Measurements from ENCODE around the gene TSPAN18. TPM values are rescaled to one million over a fixed set of nuclear protein-coding genes. Genes with fewer than 3 reads are reported as not detected.

The TSPAN18 gene
- total and polyA plus RNA-seq, 2 of the 8 experiments (the other 6 are each of a cell fraction or from before 2014, with no cell fraction given), result 5.2 to 10.2 TPM

- Histone ChIP-seq H3K9me3 (ENCODE audit: insufficient read depth in 2 of 2, low read depth in 1 of 2, low read length in 1 of 2) (no peaks in the 10 kb centered on the region), H3K27me3 (replicated peaks in 1 of 4; ENCODE audit: control insufficient read depth in 3 of 4, extremely low read depth in 1 of 4, insufficient read depth in 3 of 4, low read length in 3 of 4) (no peaks in the 10 kb centered on the region), H3K27ac (ENCODE audit: low read depth, low read length) (no peak overlapping the region), H3K4me1 (replicated peaks in 1 of 4; ENCODE audit: control insufficient read depth in 3 of 4, insufficient read depth in 4 of 4, low read length in 3 of 4) (peaks cover 0 to 14% (median 7%) of the 10 kb centered on the region in 4 experiments; a peak in 6 of 7 replicates), H2BK120ac (replicated peaks; ENCODE audit: low read depth, low read length) (no peak overlapping the region), H3K4me2 (ENCODE audit: insufficient read depth in 1 of 2, low read depth in 2 of 2, low read length in 2 of 2) (no peak overlapping the region), H4K20me1 (replicated peaks in 1 of 2; ENCODE audit: control insufficient read depth in 1 of 2, insufficient read depth in 2 of 2, low read length in 2 of 2) (peaks cover 0 to 5% of the 10 kb centered on the region in 2 experiments), H3K23ac (ENCODE audit: insufficient read length) (no peak overlapping the region), H3K4ac (replicated peaks; ENCODE audit: insufficient read length, low read depth, low read length) (no peak overlapping the region), H2BK12ac (ENCODE audit: low read depth, low read length) (no peak overlapping the region), H2AFZ (ENCODE audit: low read length) (no peak overlapping the region), H3K56ac (replicated peaks; ENCODE audit: insufficient read length, low read depth, low read length) (no peak overlapping the region), H2BK5ac (ENCODE audit: low read depth, low read length) (no peak overlapping the region), H3K23me2 (ENCODE audit: low read depth, low read length) (peaks cover 6% of the 10 kb centered on the region), H4K91ac (replicated peaks; ENCODE audit: insufficient read length, low read length) (peak overlapping the region; percentile 16), H3K36me3 (ENCODE audit: control insufficient read depth in 2 of 4, insufficient read depth in 4 of 4, low read length in 3 of 4) (no peaks in the 10 kb centered on the region), H4K8ac (ENCODE audit: extremely low read depth, insufficient read depth, low read length) (peak overlapping the region; percentile 18), H3K9ac (replicated peaks in 1 of 4; ENCODE audit: extremely low read depth in 1 of 4, low read depth in 3 of 4, low read length in 3 of 4) (no peak overlapping the region), H2BK20ac (ENCODE audit: low read length) (peak overlapping the region; percentile 40; the same call in 1 of the 2 replicates), H3K4me3 (ENCODE audit: extremely low read depth in 1 of 4, insufficient read depth in 2 of 4, low read depth in 3 of 4, low read length in 4 of 4) (no peak overlapping the region), H3K79me1 (ENCODE audit: low read depth, low read length) (no peaks in the 10 kb centered on the region), H3K79me2 (ENCODE audit: control insufficient read depth in 1 of 2, insufficient read depth in 2 of 2, low read length in 2 of 2) (no peaks in the 10 kb centered on the region), H3K18ac (ENCODE audit: extremely low read depth, low read length) (no peak overlapping the region), H4K5ac (ENCODE audit: insufficient read length, low read depth, low read length) (no peak overlapping the region), H3K14ac (ENCODE audit: insufficient read length) (no peak overlapping the region), H2AK5ac (ENCODE audit: low read depth, low read length) (0 out of 2 replicates have a peak overlapping the region, but pooled peaks have one; percentile 54), H2BK15ac (ENCODE audit: low read length) (0 out of 2 replicates have a peak overlapping the region, but pooled peaks have one; percentile 0)
- DNase-seq (ENCODE audit: low read depth in 1 of 2, low spot score in 2 of 2) (no peak), FAIRE-seq (no peak)
- ChIA-PET CTCF (ENCODE audit: partially characterized antibody) (interaction anchor here (0.6 to 38.2 kb wide), 7 partner anchors 11 to 239 kb away, joined by 3 to 731 read pairs (median 6); no protein-coding TSS in a partner anchor), POLR2A (ENCODE audit: partially characterized antibody) (interaction anchor here (1.5 kb wide), 1 partner anchor 14 kb away, joined by 3 read pairs; no protein-coding TSS in a partner anchor)
- 78% methylated on average over 13 of the region's 13 CpGs; no CpG with 5 or more reads in 1 of the 2 experiments for WGBS, 2 experiments (ENCODE audit: extremely low coverage in 1 of 2, insufficient coverage in 1 of 2, insufficient read length in 1 of 2, insufficient replicate concordance in 2 of 2, low coverage in 1 of 2, low lambda C conversion rate in 2 of 2, missing lambda C conversion rate in 1 of 2)
- TF ChIP-seq CBX8 (IDR thresholded peaks at IDR 0.05; ENCODE audit: borderline replicate concordance, low read depth, low read length) (no peak), RFX5 (IDR thresholded peaks at IDR 0.05; ENCODE audit: borderline replicate concordance, low read depth, low read length) (no peak), SRF (IDR thresholded peaks at IDR 0.05; ENCODE audit: low read depth, low read length) (no peak), KDM5A (IDR thresholded peaks at IDR 0.05; ENCODE audit: low read length) (no peak), YY1 (IDR thresholded peaks at IDR 0.05; ENCODE audit: low read depth, low read length) (no peak), RAD21 (IDR thresholded peaks at IDR 0.05 in 1 of 2, conservative IDR thresholded peaks at IDR 0.05 in 1 of 2; ENCODE audit: low read depth in 2 of 2, low read length in 2 of 2) (no peak), ATF2 (IDR thresholded peaks at IDR 0.05; ENCODE audit: low read length) (no peak), EGR1 (IDR thresholded peaks at IDR 0.05; ENCODE audit: borderline replicate concordance, low read depth, low read length) (no peak), ASH2L (IDR thresholded peaks at IDR 0.05; ENCODE audit: low read length) (no peak), SAP30 (IDR thresholded peaks at IDR 0.05; ENCODE audit: insufficient read depth, insufficient replicate concordance, low read length) (no peak)
Measured at GRCh38 chr11:44973632-44974401, 247.1 kb downstream of the TSPAN18 start.
